Measurements from ENCODE around the gene WDR90. TPM values are rescaled to one million over a fixed set of nuclear protein-coding genes. Genes with fewer than 3 reads are reported as not detected.

WDR90 gene
- total and polyA plus RNA-seq, 2 experiments from 2014 or later: 26.5 to 32.3 TPM

DNA sequence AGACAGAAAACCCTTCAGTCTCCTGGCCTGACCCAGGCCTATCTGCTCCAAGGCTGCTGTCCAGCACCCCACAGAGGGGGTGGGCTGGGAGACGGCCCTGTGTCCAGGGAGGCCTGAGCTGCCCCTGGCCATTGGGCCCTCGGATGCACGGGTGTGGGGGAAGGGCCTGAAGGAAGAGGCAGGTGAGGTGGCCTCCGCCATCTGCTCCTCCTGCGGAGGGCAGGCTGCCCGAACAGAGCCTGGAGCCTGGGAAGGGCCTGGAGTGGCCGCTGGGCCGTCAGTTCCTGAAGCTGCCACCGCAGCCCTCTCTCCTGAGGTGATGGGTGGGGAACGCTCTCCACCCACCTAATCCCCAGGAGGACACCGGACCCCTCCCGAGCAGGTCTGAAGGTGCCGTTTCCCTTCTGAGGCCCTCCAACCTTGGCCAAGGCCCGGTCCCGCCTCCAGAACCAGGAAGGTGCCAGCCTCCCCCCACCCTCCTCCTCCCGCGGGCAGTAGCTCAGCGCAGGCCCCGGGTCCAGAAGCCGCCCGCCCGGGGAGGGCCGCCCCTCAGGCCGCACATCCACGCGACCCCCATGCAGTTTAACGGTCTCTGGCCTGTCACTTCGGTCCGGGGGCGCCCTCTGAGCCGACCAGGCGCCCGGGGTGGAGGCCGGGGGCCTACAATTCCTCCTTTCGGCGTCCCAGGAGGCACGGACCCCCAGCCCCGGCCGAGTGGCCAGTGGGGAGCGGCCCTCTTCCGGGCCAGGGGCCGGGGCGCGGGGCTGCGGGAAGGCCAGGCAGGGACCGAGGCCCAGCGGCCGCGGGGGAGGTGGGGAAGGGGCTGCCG is 55.6 kb downstream of the WDR90 start:
- Histone ChIP-seq H3K4me3 (no peak overlapping the region), H3K27me3 (peaks cover 95% of the 10 kb centered on the region), H3K9me3 (ENCODE audit: low read depth) (no peaks in the 10 kb centered on the region), H3K36me3 (no peaks in the 10 kb centered on the region), H3K4me1 (ENCODE audit: low read depth) (peaks cover 1% of the 10 kb centered on the region), H3K27ac (no peak overlapping the region)
- DNase-seq (ENCODE audit: low read depth in 1 of 2, low spot score in 1 of 2): peak in 1 of 2 donors; percentile 46
- TF ChIP-seq, protein P1, sequence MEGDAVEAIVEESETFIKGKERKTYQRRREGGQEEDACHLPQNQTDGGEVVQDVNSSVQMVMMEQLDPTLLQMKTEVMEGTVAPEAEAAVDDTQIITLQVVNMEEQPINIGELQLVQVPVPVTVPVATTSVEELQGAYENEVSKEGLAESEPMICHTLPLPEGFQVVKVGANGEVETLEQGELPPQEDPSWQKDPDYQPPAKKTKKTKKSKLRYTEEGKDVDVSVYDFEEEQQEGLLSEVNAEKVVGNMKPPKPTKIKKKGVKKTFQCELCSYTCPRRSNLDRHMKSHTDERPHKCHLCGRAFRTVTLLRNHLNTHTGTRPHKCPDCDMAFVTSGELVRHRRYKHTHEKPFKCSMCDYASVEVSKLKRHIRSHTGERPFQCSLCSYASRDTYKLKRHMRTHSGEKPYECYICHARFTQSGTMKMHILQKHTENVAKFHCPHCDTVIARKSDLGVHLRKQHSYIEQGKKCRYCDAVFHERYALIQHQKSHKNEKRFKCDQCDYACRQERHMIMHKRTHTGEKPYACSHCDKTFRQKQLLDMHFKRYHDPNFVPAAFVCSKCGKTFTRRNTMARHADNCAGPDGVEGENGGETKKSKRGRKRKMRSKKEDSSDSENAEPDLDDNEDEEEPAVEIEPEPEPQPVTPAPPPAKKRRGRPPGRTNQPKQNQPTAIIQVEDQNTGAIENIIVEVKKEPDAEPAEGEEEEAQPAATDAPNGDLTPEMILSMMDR (IDR thresholded peaks at IDR 0.05; ENCODE audit: low read depth, low read length): no peak

DNA sequence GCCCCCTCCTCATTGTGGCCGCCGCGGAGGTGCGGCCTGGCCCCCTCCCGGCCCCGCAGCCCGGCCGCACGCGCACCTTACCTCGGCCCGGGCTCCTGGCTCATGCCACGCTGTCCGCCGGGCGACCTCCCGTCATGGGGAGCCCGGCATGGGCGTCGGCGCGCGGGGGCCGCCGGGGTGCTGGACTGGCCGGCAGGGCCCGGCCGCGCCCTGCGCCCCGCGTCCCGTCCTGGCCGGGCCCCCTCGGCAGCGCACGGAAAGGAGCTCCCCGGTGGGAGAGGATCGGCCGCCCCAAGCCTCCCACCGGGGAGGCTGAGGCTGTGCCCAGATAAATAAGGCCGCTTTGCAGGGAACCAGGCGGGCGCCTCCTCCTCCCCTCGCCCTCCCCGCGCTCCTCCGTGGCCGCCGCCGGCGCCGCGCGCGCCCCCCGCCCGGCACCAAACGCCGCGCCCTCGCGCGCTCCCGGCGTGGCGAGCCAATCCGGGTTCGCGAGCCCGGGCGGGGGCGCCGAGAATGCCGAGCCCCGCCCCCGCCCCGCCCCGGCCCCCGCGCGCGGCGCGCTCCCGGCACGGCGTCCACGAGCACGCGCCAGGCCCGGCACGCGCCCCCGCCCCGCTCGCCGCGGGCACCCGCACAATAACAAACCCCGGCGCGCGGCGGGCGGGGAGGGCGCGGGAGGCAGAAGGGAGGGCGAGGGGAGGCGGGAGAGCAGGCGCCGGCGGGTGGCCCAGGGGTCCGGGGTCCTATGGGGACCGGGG is 56.4 kb downstream of the WDR90 start, which contains the start of gene FBXL16:
Gene FBXL16, minus strand, starts transcription at position 371 of the 758 bp plus-strand sequence. CDS start 8,396 bp downstream, outside the sequence.
- no peak for DNase-seq (ENCODE audit: low read depth in 1 of 2, low spot score in 1 of 2)
- TF ChIP-seq, protein P1 (IDR thresholded peaks at IDR 0.05; ENCODE audit: low read depth, low read length): no peak
- Histone ChIP-seq H3K36me3 (no peaks in the 10 kb centered on the region), H3K4me3 (no peak within 1 kb of the TSS), H3K27me3 (peaks cover 86% of the 10 kb centered on the region), H3K9me3 (ENCODE audit: low read depth) (no peaks in the 10 kb centered on the region), H3K4me1 (ENCODE audit: low read depth) (peaks cover 10% of the 10 kb centered on the region), H3K27ac (no peak within 1 kb of the TSS)

DNA sequence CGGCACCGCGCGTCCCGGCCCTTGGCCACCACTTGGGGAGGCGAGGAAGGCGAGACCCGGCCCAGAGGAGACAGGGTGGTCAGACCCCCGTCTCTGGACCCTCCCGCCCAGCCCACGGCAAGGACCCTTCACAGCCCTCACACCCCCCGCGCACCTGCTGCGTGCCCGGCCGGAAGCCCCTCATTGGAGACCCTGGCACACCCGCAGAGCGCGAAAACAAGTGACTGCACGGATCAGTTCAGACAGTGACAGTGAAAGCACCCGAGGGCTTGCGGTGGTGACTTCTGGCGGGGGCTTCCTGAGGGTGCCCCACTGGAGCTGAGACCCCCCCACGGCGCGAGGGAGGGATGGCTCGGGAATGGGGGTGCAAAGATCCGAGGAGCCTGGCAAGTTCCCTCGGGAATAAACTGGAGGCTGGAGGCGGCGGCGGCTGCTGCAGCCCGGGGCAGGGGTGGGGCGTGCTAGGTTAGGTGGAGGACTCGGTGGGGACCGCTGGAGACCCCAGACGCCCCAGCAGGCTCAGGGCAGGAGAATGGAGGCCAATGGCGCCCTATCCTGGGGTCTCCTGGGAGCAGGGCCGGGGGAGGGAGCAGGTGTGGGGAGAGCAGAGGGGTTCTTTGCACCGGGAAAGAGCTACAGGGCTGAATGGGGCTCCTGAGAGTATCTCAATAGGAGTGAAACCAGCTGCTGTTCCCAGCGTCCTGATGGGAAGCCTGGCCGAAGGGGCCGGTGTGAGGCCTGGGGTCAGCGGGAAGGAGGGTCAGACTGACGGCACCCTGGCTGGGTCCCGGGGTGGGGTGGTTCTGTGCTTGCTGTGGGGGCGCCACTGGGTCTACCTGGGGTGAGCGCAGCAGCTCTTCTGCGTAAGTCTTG is 57.3 kb downstream of the WDR90 start:
- Histone ChIP-seq H3K36me3 (no peaks in the 10 kb centered on the region), H3K4me3 (no peak overlapping the region), H3K27me3 (peaks cover 78% of the 10 kb centered on the region), H3K9me3 (ENCODE audit: low read depth) (no peaks in the 10 kb centered on the region), H3K4me1 (ENCODE audit: low read depth) (peaks cover 13% of the 10 kb centered on the region), H3K27ac (no peak overlapping the region)
- DNase-seq (ENCODE audit: low read depth in 1 of 2, low spot score in 1 of 2): no peak
- TF ChIP-seq, protein P1 (IDR thresholded peaks at IDR 0.05; ENCODE audit: low read depth, low read length): no peak

DNA sequence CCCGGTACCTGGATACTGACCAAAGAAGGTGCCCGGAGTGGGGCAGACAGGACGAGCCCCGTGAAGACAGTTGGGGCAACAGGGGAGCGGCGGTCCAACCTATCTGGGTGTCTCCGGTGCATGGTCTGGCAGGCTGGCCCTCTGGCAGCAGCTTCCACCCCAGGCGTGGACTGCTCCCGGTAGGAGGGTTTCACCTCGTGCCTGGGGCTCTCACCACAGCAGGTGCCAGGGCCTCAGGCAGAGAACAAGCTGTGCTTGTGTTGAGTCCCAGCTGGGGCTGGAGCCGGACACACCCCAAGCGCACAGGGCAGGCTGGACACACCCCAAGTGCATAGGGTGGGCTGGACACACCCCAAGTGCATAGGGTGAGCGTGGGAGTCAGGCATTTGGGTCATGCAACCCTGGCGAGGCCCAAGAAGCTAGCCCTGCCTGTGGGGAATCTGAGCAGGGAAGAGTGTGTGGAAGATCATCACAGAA is 57.9 kb downstream of the WDR90 start:
- Histone ChIP-seq H3K4me1 (ENCODE audit: low read depth) (peaks cover 13% of the 10 kb centered on the region), H3K36me3 (no peaks in the 10 kb centered on the region), H3K9me3 (ENCODE audit: low read depth) (no peaks in the 10 kb centered on the region), H3K27me3 (peaks cover 72% of the 10 kb centered on the region), H3K4me3 (no peak overlapping the region), H3K27ac (no peak overlapping the region)
- TF ChIP-seq, protein P1 (IDR thresholded peaks at IDR 0.05; ENCODE audit: low read depth, low read length): no peak
- no peak for DNase-seq (ENCODE audit: low read depth in 1 of 2, low spot score in 1 of 2)

DNA sequence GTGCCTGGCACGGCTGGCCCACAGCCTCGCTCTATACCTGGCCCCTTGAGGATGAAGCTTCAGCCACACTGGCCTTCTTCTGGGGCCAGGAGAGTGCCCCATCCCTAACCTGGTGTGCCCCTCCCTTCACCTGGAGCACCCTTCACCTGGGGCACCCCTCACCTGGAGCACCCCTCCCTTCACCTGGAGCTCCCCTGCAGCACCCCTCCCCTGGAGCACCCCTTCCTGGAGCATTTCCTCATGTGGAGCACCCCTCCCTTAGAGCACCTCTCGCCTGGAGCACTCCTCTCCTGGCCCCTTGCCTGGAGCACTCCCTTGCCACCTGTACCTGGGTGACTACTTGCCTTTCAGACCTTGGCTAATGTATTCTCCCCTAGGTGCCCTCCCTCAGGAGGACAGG is 58.9 kb downstream of the WDR90 start:
- no peak for DNase-seq (ENCODE audit: low read depth in 1 of 2, low spot score in 1 of 2)
- H3K36me3 ChIP-seq: no peaks in the 10 kb centered on the region
- TF ChIP-seq, protein P1 (IDR thresholded peaks at IDR 0.05; ENCODE audit: low read depth, low read length): no peak
- no peaks in the 10 kb centered on the region for H3K9me3 ChIP-seq (ENCODE audit: low read depth)
- H3K27ac ChIP-seq: no peak overlapping the region
- H3K27me3 ChIP-seq: peaks cover 62% of the 10 kb centered on the region
- H3K4me3 ChIP-seq: no peak overlapping the region
- peaks cover 13% of the 10 kb centered on the region for H3K4me1 ChIP-seq (ENCODE audit: low read depth)

Measured in cardiac muscle cell (in vitro differentiated cells and primary cell).